ENCODE measurements around the gene CYTH4. TPM values are rescaled to one million over a fixed set of nuclear protein-coding genes. Genes with fewer than 3 reads are reported as not detected.
A peak's percentile ranks its signal among the peaks of the same experiment; 100 is the strongest.

CYTH4 gene
- total and polyA plus RNA-seq, 12 donors: 4.7 to 80.7 (median 22.1) TPM

DNA sequence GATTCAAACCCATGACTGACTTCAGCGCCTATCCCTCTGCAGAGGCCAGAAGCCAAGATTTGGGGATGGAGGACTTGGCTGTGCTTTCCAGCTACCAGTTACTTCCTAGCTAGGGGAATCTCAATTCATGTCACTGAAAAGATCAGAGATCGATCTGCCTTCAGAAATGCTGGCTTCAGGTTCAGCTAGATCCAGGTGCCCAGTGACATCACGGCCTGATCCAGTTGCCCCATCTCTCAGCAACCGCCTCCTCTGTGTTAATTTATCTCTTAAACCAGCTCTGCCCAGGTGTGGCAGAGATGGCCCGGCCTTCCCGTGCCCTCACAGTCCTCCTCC is 24.2 kb downstream of the CYTH4 start:
- no peaks in the 10 kb centered on the region for H3K36me3 ChIP-seq (replicated peaks in 1 of 2)
- no peaks in the 10 kb centered on the region for H3K27me3 ChIP-seq
- intact Hi-C loops (cut with DNase I): no loop called here
- 42 to 76% (median 63%) methylated on average over 5 to 6 of the region's 6 CpGs for WGBS, 4 donors
- peak overlapping the region in 4 of 5 donors; percentile 44 to 93 (median 79) for H3K27ac ChIP-seq
- TF ChIP-seq, protein P1, sequence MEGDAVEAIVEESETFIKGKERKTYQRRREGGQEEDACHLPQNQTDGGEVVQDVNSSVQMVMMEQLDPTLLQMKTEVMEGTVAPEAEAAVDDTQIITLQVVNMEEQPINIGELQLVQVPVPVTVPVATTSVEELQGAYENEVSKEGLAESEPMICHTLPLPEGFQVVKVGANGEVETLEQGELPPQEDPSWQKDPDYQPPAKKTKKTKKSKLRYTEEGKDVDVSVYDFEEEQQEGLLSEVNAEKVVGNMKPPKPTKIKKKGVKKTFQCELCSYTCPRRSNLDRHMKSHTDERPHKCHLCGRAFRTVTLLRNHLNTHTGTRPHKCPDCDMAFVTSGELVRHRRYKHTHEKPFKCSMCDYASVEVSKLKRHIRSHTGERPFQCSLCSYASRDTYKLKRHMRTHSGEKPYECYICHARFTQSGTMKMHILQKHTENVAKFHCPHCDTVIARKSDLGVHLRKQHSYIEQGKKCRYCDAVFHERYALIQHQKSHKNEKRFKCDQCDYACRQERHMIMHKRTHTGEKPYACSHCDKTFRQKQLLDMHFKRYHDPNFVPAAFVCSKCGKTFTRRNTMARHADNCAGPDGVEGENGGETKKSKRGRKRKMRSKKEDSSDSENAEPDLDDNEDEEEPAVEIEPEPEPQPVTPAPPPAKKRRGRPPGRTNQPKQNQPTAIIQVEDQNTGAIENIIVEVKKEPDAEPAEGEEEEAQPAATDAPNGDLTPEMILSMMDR (IDR thresholded peaks at IDR 0.05): no peak
- TF ChIP-seq POLR2A (IDR thresholded peaks at IDR 0.05): no peak
- no peak for DNase-seq
- peaks cover 45 to 59% of the 10 kb centered on the region in 2 donors for H3K4me1 ChIP-seq (replicated peaks in 1 of 2)
- H3K9me3 ChIP-seq (replicated peaks in 1 of 3): no peaks in the 10 kb centered on the region
- no peak overlapping the region for H3K4me3 ChIP-seq

DNA sequence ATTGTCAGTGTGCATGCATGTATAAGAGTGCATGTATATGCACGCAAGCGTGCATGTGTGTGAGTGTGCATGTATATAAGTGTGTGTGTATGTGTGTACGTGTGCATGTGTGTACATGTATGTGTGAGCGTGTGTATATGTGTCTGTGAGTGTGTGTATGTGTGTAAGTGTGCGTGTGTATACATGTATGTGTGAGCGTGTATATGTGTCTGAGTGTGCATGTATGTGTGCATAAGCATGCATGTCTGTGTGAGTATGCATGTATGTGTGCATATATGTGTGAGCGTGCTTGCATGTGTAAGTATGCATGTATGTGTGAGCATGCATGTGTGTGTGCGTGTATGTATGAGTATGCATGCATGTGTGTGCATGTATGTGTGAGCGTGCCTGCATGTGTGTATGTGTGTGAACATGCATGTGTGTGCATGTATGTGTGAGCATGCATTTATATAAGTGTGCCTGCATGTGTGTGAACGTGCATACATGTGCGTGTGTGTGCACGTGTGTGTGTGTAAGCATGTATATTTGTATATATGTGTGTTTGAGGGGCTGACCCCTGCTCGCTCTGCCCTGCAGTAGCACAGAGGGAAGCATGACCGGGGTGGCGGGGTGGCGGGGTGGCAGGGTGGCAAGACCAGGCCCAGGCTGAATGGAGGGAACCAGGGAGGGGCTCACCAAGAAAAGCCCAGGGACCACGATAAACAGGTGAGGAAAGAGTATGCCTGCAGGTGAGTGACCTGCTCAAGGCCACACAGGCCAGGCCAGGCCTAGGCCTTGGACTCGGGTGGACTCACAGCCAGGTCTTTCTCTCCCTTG is 26.3 kb downstream of the CYTH4 start:
- Histone ChIP-seq H3K4me3 (no peak overlapping the region), H3K27me3 (no peaks in the 10 kb centered on the region), H3K27ac (no peak overlapping the region), H3K4me1 (replicated peaks in 1 of 2) (peaks cover 32 to 50% of the 10 kb centered on the region in 2 donors), H3K36me3 (replicated peaks in 1 of 2) (no peaks in the 10 kb centered on the region), H3K9me3 (replicated peaks in 1 of 3) (no peaks in the 10 kb centered on the region)
- DNase-seq: no peak
- WGBS, 4 donors: 73 to 86% (median 81%) methylated on average over 18 of the region's 18 CpGs
- intact Hi-C loops (cut with DNase I): no loop called here
- TF ChIP-seq, protein P1 (IDR thresholded peaks at IDR 0.05): no peak
- no peak for TF ChIP-seq POLR2A (IDR thresholded peaks at IDR 0.05)

DNA sequence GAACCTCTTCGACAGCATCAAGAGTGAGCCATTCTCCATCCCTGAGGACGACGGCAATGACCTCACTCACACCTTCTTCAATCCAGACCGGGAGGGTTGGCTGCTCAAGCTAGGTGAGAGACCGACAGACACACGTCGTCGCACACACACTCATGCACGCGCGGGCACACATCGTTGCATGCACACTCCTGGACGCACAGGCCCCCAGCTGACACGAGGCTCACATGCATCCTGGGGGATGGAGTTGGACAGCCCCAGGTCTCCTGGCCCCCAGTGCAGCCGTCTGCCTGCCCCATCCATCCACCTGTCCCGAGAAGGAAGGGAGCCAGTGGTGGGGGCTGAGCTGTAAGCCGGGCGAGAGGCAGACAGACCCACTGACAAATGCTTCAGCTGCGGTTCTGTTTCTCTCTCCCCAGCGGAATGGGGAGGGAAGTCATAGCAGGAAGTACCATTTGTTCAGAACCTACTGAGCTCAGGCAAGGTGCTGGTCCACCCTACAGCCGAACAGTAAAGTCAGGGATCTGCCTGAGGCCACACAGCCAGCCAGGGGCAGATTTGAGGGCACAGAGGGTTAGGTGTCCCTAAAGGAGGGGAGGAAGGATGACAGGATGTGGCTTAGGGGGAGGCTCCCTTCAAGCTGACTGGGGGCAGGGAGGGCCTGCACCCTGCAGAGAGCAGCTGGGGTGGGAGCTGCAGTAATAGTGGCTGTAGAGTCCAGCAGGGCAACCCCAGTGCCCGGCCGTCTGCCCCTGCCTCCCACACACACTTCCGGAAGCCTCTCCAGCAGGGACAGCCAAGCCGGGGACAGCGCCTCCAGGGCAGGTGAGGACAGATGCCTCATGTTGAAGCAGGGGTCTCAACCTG is 27.1 kb downstream of the CYTH4 start:
- Histone ChIP-seq H3K4me3 (no peak overlapping the region), H3K27ac (peak overlapping the region in 1 of 5 donors; percentile 0), H3K9me3 (replicated peaks in 1 of 3) (no peaks in the 10 kb centered on the region), H3K27me3 (no peaks in the 10 kb centered on the region), H3K36me3 (replicated peaks in 1 of 2) (no peaks in the 10 kb centered on the region), H3K4me1 (replicated peaks in 1 of 2) (peaks cover 23 to 41% of the 10 kb centered on the region in 2 donors)
- WGBS, 4 donors: 67 to 83% (median 75%) methylated on average over 13 to 26 of the region's 26 CpGs
- DNase-seq: no peak
- intact Hi-C loops (cut with DNase I): loop anchor here (10.0 kb wide), 1 partner anchor 115 kb away; the partner anchor contains the start of gene ELFN2 (in 2 of the 2)
- TF ChIP-seq, protein P1 (IDR thresholded peaks at IDR 0.05): no peak

DNA sequence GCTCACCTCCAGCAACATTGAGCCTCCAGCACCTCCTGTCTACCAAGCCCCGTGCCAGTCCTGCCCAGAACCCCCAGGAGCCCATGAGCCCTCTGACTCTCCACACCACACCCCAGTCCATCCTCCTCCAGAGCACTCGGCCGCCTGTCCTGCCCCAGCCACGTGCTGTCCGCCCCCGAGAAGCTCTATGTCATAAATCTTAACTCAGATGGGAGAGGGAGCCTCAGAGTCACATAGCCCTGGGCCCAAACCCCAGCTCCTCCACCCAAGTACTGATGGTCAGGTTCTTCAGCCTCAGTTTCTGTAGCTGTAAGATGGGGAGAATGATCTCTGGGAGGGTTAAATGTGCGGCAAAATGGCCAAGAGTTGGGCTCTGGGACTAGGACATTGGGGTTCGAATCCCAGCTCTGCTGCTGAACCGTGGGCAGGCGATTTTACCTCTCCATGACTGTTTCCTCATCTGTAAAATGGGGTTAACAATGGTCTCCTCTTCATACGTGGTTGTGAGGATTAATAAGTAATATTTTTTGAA is 27.8 kb downstream of the CYTH4 start:
- intact Hi-C loops (cut with DNase I): loop anchor here (10.0 kb wide), 1 partner anchor 115 kb away; the partner anchor contains the start of gene ELFN2 (in 2 of the 2)
- Histone ChIP-seq H3K4me3 (no peak overlapping the region), H3K27me3 (no peaks in the 10 kb centered on the region), H3K27ac (peak overlapping the region in 1 of 5 donors; percentile 0), H3K4me1 (replicated peaks in 1 of 2) (peaks cover 22 to 34% of the 10 kb centered on the region in 2 donors), H3K36me3 (replicated peaks in 1 of 2) (no peaks in the 10 kb centered on the region), H3K9me3 (replicated peaks in 1 of 3) (no peaks in the 10 kb centered on the region)
- DNase-seq: no peak
- TF ChIP-seq, protein P1 (IDR thresholded peaks at IDR 0.05): no peak
- TF ChIP-seq POLR2A (IDR thresholded peaks at IDR 0.05): no peak
- 70 to 92% (median 74%) methylated on average over 6 to 11 of the region's 11 CpGs for WGBS, 4 donors
